Measurements from ENCODE around the gene RAD54L.
"Not testable (repeated sequence)": the region's sequence is repeated elsewhere in the genome, so short reads cannot be mapped to it uniquely, and the experiment has no call there.

RAD54L gene

DNA sequence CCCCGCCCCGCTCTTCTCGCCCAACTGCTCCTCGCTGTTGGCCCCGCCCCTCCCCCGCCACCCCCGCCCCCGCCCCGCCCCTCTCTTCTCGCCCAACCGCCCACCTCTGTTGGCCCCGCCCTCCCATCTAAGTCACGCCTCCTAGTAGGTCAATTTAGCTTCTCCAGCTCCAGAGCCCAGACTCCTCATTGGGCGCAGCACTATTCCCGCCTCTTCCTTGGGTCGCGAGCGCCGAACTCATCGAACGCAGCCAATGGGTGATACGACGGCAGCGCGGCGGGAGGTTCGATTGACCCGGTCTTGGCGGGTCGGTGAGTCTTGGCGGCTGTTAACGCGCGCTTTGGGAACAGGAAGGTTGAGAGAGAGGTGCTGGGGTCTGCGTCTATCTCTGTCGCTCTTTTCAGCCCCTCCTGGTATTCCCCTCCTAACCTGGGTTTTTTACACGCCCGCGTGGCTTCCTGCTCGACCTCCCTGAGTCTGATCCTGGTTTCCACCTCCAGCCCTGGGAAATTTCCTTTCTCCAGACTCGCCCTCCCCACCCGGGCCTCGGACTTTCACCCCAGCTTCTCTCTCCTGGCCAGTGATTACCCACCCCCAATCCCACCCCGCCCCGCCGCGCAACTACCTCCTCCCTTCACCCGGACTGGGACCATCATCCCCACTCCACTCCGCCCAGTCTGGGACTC lies at the start of gene RAD54L:
Gene RAD54L, plus strand, starts transcription at position 328 of the 686 bp plus-strand sequence. CDS start 643 bp downstream, outside the sequence.
- DNase-seq = peak; percentile 95

DNA sequence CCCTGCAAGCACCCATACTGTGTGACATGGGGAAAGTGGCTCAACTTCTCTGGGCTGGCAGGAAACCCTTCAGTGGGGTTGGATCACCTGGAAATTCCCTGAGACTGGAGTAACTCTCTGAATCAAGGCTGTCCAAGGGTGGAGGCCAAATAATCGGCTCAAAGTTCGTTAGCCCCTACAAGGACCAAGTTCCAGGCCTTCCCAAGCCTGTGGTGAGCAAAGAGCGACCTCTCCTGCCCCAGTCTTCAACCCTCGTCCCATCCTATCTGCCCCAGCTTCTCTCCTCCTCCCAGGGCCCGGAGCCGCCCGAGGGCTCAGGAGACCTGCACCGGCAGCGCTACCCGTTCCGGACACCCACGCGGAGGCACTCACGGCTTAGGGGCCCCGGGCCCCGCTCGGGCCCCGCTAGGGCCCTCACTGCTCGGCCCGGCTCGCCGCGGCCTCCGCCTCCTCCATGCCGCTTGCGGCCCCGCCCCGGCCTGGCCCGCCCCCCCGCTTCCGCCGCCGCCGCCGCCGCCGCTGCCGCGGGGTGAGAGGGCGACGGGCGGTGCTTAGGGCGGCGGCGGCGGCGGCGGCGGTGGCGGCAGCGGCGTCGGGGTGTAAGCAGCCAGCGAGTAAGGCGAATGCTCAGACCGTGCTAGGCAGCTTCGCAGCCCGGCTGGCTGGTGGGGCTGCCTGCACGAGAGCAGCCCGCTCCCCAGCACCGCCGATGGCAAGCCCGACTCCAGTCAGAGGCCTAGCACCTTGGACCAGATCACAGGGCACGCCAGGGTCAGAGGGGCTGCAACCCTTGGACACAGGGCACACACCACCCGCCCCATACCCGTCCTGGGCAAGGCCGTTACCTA lies 49.4 kb upstream of the RAD54L start, which contains the start of gene POMGNT1:
Gene POMGNT1, minus strand, starts transcription at position 471 of the 848 bp plus-strand sequence. CDS start 613 bp downstream, outside the sequence.
- no peak for DNase-seq

DNA sequence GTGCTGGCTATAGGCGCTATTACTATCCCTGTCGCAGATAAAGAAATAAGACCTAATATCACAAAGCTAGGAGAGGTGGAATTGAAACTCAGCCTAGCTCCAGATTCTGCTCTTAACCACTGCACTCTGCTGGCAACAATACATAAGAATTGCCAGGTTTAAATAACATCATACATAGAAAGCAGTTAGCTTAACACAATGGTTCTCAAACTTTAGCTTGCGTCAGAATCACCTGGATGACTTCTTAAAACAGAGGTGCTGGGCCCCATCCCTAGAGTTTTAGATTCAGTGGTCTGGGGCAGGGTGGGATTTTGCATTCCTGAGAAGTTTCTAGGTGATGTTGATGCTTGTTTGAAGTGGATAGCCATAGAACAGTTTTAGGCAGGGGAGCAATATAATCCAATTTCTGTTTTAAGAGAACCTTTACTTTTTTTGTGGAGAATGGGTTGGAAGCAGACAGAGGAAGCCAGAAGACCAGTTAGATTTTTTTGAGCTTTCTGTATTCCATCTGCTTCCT lies 48.3 kb upstream of the RAD54L start:
- DNase-seq = no peak

DNA sequence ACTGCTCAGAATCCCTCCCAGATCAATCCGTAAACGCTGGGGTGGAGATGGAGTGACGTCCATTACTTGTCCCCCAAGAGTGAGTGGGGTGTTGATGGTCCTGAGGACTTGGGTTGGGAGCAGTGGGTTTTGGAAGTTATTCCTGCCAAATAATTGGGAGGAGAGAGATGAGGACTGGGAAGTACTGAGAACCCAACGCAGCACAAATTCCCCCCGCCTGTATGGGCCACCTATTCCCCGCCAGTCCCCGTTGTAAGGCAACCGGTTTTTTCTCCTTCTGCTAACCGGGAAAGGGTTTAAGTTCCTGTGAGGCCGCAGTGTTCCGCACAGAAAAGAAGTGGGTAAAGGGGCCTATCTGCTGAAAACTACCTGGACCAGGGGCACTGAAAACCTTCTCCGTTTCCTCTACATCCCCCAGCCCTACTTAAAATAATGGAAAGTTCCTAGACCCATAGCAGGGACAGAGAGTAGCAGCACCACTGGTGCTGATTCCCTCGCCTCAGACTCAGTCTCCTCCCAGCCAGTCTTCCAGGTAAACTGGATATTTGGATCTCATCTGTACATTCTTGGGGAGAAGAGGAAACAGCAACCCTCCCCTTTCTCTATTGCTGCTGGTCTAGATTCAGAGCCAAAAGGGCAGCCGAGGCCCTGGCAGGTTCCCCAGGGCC lies 43.7 kb upstream of the RAD54L start:
- DNase-seq = no peak

DNA sequence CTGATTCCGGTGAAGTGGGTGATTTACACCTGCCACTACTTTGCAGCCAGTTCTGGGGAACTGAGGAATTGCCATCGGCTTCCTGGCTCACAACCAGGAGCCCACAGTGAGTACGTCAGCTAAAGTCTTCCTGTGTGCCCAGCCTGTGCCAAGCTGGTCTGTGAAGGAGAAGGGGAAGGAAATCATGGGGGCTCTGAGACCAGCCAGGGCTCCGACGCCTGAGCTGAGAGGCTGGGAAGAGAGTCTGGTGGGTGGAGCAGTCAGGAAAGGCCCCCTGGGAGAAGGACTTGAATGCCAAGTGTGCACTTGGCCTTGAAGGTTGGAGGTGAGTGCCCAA lies 43.2 kb upstream of the RAD54L start:
- DNase-seq = no peak

DNA sequence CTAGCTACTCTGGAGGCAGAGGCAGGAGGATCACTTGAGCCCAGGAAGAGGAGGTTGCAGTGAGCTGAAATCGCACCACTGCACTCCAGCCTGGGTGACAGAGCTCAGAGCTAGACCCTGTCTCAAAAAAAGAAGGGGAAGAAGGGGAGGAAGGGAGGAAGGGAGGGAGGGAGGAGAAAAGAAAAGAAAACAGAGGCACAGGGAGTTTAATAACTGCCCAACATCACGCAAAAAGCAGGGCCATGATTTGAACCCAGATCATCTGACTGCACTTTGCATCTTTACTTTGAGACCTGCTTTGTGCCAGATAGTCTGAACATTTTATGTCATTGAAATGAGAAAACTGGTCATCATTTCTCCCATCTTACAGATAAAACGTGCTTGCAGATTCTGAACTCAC lies 42.4 kb upstream of the RAD54L start:
- no peak for DNase-seq

DNA sequence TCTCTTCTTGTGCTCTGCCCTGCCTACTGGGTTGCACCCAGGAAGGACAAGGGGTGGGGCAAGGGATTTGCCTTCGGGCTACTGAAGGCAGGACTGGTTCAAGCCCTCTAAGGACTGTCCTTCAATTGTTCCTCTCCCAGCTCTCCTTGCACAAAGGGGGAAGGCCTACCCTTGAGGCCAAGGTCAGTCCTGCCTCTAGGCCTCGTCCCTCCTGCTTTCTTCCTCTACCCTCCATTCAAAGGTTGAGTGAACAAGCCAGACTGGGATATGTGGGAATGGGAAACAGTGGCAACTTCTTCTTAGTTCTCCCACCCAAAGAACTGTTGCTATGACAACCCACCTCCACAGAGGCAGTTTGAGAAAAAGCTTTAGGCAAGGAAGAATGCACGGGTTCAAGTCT lies 41.8 kb upstream of the RAD54L start:
- DNase-seq = no peak

DNA sequence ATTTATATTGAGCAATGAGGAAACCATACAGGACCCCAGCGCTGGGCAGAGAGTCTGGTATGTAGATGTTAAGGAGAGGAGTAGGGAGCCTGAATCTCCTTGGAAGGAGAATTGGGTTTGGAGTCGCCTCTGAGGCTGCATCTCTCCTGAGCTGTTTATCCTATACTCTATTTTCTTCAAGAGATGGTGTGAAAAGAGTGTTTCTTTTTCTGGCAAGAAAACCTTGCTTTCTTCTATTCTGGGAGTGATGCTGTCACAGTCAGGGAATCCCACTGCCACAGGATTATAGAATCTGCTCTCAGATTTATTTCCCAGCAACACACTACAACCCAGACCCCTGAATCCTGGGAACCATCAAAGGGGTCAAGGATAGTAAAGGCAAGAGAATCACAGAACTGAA lies 41.2 kb upstream of the RAD54L start:
- DNase-seq = no peak

DNA sequence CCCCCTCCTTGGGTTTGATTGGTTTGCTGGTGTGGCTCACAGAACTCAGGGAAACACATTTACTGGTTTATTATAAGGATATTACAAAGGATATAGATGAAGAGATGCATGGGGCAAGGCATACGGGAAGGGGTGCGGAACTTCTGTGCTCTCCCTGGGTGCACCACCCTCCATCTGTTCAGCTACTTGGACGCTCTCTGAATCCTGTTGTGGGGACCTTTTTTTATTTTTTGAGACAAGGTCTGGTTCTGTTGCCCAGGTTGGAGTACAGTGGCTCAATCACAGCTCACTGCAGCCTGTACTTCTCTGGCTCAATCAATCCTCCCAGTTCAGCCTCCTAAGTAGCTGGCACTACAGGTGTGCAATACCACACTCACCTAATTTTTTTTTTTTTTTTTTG lies 37.0 kb upstream of the RAD54L start:
- no peak for DNase-seq

DNA sequence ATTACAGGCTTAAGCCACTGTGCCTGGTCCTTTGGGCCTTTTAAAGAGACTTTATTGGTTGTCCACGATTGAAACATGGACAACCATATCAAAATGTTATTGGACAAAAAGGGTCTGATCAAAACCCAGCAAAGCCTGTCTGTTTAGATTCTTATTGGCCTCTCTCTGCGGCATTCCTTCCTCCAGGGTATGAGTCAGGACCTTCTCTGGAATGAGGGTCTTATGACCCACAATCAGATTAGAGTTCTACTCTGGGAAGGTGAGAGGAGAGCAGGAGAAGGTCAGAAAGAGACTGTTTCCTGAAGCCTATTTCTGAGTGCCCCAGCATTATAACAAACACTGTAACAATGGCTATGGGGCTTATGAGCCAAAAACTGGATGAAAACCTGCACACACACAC lies 36.5 kb upstream of the RAD54L start:
- no peak for DNase-seq

DNA sequence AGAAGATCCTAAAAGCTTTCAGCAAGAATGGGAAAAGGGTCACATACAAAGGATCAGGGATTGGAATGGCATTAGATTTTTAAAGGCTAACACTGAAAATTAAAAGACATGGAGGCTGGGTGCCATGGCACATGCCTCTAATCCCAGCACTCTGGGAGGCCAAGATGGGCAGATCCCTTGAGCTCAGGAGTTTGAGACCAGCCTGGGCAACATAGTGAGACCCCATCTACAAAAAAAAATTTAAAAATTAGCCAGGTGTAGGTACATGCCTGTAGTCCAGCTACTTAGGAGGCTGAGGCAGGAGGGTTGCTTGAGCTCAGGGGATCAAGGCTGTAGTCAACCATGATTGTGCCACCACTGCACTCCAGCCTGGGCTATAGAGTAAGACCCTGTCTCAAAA lies 32.1 kb upstream of the RAD54L start:
- no peak for DNase-seq

DNA sequence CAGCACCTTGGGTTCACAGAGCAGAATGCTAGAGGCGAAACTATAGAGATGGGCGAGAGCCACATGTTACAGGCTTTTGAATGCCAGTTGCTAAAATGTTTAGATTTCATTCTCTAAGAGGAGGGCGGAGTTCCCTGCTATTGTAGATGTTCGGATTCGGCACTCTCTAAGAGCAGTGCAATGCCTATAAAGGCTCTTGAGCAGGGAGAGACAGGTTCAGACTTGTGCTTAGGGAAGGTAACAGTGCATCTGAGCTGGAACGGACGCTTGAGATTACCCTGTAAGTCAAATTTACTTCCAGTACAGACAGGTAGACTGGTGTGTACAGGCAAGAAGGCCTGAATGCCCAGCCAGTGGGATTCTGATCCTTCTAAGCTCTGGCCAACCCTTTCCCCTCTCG lies 29.1 kb upstream of the RAD54L start:
- peak; percentile 97 for DNase-seq

DNA sequence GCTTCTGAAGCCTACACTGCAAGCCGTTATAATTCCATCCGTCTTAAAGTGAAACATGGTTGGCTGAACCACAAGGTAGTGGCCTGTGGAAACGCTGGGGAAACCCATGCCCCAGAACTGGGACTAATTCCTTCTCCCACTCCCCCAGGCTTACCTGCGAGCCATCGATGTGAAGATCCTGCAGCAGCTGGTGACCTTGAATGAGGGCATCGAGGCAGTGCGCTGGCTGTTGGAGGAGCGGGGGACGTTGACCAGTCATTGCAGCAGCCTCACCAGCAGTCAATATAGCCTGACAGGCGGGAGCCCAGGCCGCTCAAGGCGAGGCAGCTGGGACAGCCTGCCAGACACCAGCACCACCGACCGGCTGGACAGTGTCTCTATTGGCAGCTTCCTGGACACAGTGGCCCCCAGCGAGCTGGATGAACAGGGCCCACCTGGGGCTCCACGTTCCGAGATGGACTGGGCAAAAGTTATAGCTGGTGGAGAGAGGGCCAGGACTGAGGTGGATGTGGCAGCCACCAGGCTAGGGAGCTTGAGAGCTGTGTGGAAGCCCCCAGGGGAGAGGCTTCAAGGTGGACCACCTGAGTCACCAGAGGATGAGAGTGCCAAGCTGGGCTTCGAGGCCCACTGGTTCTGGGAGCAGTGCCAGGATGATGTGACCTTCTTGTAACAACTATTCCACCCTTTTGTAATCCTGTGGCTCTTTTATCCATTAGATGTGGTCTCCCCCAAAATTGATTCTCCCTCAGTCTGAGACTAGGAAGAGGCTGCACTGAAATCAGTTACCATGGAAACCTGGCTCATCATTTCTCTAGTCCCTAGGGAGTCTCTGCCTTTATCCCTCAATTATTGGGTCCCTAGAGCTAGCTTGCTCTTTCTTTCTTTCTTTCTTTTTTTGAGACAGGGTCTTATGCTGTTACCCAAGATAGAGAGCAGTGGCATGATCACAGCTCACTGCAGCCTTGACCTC lies 27.7 kb upstream of the RAD54L start:
- no peak for DNase-seq

DNA sequence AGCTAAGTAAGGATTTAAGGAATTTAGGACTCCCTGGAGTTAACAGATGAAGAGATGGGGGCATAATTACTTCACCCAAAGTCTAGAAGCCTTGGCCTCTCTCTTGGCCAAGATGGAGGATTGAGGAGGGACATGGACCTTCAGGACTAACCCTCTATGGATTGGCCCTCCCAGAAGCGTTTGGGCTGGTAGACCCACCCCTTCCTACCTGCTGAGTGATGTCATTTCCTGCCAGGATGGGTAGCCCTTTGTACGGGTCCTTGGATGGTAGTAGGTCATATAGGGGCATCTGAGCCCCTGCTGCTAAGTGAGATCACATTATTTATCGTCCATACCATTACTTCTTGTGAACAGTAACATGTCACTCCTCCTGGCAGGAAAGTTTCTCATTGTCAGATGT lies 26.8 kb upstream of the RAD54L start:
- DNase-seq = no peak

DNA sequence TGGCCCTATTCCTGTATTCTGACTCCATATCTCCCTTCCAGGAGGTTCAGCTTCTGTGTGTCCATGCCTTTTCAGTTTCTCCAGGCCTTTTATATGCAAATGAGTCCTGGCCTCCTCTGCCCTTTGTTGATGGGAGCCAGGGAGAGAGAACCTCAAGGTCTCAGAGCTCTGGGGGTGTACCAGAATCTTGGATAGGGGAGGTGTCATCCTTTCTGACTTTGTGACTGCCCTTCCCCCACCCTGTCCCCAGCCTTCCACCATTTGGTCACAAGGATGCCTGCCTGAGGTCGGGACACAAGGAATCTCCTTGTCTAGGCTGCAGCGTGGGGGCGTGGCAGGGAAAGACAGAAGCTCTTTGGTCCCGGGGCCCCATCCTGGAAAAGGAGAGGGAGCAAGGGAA lies 25.8 kb upstream of the RAD54L start:
- no peak for DNase-seq

DNA sequence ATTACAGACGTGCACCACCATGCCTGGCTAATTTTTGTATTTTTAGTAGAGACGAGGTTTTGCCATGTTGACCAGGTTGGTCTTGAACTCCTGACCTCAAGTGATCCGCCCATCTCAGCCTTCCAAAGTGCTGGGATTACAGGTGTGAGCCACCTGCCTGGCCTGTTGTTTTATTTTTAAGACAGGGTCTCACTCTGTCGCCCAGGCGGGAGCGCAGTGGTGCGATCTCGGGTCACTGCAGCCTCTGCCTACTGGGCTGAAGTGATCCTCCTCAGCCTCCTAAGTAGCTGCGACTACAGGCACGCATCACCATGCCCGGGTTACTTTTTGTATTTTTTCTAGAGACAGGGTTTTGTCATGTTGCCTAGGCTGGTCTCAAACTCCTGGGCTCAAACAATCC lies 24.5 kb upstream of the RAD54L start:
- DNase-seq = not testable (repeated sequence)

DNA sequence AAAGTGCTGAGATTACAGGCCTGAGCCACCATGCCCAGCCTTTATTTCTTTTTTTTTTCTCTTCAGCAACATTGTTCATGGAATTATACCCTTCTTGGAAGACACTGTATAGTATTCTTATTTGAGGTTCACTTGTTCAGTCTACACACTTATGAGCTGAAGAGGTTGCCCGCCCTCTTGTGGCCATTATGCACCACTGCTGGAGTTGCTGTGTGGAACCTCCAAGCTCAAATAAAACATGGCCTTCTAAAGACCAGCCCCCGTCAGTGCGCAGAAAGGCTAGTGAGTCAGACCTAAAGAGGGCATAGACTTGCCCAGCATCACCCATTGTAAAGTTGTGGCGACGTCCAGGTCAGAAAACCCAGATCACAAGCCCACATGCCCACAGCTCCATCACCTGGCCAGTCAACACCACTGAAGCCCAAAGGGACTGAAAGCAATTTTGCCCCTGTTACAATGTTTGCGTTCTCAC lies 24.1 kb upstream of the RAD54L start:
- DNase-seq = peak; percentile 44

DNA sequence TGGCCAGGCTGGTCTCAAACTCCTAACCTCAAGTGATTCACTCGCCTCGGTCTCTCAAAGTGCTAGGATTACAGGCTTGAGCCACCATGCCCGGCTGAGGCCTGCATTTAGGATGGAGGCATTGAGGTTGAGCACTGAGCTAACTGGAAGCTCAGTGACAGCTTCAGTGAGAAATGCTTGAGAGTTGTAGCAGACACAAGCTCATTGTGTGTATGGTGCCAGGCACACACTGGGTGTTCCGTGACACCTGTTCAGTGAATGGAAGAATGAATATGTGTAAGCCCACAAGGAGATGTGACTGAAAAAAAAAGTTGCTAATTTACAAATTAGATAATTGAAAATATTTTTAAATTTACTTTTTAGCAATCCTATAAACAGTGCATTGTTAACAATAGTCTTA lies 22.6 kb upstream of the RAD54L start:
- no peak for DNase-seq

DNA sequence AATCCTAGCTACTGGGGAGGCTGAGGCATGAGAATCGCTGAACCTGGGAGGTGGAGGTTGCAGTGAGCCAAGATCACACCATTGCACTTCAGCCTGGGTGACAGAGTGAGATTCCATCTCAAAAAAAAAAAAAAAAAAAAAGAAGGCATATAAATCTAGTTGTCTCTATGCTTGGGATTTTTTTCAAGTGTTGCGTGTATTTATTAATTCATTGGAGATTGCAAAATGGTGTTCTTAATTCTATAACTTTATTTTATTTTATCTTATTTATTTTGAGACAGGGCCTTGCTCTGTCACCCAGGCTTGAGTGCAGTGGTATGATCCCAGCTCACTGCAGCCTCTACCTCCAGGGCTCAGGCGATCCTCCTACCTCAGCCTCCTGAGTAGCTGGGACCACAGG lies 16.3 kb upstream of the RAD54L start:
- DNase-seq = not testable (repeated sequence)

DNA sequence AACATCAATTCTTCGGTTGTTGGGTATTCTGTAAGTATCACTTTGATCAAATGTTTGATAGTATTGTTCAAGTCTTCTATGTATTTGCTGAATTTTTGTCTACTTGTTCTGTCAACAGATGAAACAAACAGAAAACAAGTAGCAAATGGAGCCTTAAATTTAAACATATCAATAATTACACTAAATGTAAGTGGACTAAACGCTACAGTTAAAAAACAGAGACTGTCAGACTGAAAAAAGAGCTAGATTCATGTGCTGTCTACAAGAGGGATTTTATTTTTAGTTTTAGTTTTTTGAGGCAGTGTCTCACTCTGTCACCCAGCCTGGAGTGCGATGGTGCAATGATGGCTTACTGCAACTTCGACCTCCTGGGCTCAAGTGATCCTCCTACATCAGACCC lies 10.7 kb upstream of the RAD54L start:
- no peak for DNase-seq

DNA sequence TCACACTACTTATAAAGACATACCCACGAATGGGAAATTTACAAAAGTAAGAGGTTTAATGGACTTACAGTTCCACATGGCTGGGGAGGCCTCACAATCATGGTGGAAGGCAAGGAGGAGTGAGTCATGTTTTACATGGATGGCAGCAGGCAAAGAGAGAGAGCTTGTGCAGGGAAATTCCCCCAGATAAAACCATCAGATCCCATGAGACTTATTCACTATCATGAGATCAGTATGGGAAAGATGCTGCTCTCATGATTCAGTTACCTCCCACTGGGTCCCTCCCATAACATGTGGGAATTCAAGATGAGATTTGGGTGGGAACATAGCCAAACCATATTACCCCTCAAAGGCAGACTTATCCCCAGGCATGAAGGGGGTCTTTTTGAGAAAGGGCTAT lies 8.7 kb upstream of the RAD54L start:
- DNase-seq = not testable (repeated sequence)

DNA sequence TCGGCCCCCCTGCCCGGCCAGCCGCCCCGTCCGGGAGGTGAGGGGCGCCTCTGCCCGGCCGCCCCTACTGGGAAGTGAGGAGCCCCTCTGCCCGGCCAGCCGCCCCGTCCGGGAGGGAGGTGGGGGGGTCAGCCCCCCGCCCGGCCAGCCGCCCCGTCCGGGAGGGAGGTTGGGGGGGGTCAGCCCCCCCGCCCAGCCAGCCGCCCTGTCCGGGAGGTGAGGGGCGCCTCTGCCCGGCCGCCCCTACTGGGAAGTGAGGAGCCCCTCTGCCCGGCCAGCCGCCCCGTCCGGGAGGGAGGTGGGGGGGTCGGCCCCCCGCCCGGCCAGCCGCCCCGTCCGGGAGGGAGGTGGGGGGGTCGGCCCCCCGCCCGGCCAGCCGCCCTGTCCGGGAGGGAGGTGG lies 5.8 kb upstream of the RAD54L start:
- DNase-seq = not testable (repeated sequence)

All from NCI-H187 treated with DMSO at 0.1 percent for 48 hours (cell line).